ENCODE measurements around the gene SASH1. TPM values are rescaled to one million over a fixed set of nuclear protein-coding genes. Genes with fewer than 3 reads are reported as not detected.

The SASH1 gene
- total RNA-seq, 1 experiment from 2014 or later: 33.2 TPM

GRCh38 chr6:148325316-148326068, 17.1 kb upstream of the SASH1 start:
- no peaks in the 10 kb centered on the region for H3K9me3 Mint-ChIP-seq
- H3K4me1 Mint-ChIP-seq: 0 out of 4 replicates have a peak, but pooled peaks cover 0 to 4% of the 10 kb centered on the region in 2 experiments

More at GRCh38 chr6:148325316-148326068, 17.1 kb upstream of the SASH1 start:
- no peak overlapping the region for H2AFZ ChIP-seq (ENCODE audit: low read length)
- no peak overlapping the region for H3K4me3 Mint-ChIP-seq
- H3K79me2 ChIP-seq (ENCODE audit: insufficient read depth, low read length): no peaks in the 10 kb centered on the region
- no peaks in the 10 kb centered on the region for H4K20me1 ChIP-seq (ENCODE audit: control insufficient read depth, insufficient read depth, insufficient read length)
- H2BK120ac ChIP-seq (ENCODE audit: low read depth, low read length, poor library complexity, severe bottlenecking): no peak overlapping the region
- WGBS (ENCODE audit: extremely low coverage, insufficient read length, low lambda C conversion rate): no CpG with 5 or more reads among the region's 11 CpGs
- H3K9me3 ChIP-seq (ENCODE audit: control insufficient read depth, low read depth, low read length): no peaks in the 10 kb centered on the region
- no peak for DNase-seq
- H4K91ac ChIP-seq (ENCODE audit: insufficient read length, low read depth, low read length): no peak overlapping the region
- H3K18ac ChIP-seq (ENCODE audit: insufficient read length, low read depth, low read length): no peak overlapping the region
- no peak overlapping the region for H2AK5ac ChIP-seq (ENCODE audit: insufficient read length, low read length)
- no peaks in the 10 kb centered on the region for H3K27me3 ChIP-seq (ENCODE audit: insufficient read depth, low read length)
- no peak overlapping the region for H4K5ac ChIP-seq (ENCODE audit: insufficient read length, low read depth, low read length)
- no peak overlapping the region for H3K56ac ChIP-seq (ENCODE audit: insufficient read length, low read depth, low read length)
- no peak overlapping the region for H2BK20ac ChIP-seq (ENCODE audit: low read depth, low read length, poor library complexity, severe bottlenecking)
- H3K79me1 ChIP-seq (ENCODE audit: insufficient read depth, low read depth, low read length, poor library complexity, severe bottlenecking): no peaks in the 10 kb centered on the region
- no peak overlapping the region for H3K27ac ChIP-seq (ENCODE audit: insufficient read length, low read depth, low read length)
- no peak overlapping the region for H4K8ac ChIP-seq (replicated peaks; ENCODE audit: insufficient read length, low read depth, low read length)
- no peak overlapping the region for H3K4me2 ChIP-seq (ENCODE audit: insufficient read depth, insufficient read length, low read length)
- no peaks in the 10 kb centered on the region for H3K23me2 ChIP-seq (ENCODE audit: insufficient read length, low read depth, low read length, poor library complexity, severe bottlenecking)
- no peak for TF ChIP-seq CTCF (conservative IDR thresholded peaks at IDR 0.05)
- H3K9ac ChIP-seq (ENCODE audit: extremely low read depth, insufficient read length, low read length): no peak overlapping the region
- no peak overlapping the region for H3K4ac ChIP-seq (ENCODE audit: low read depth, low read length)
- no peak overlapping the region for H3K27ac Mint-ChIP-seq
- H3K14ac ChIP-seq (ENCODE audit: insufficient read depth, low read length): no peak overlapping the region
- H3K36me3 Mint-ChIP-seq (ENCODE audit: insufficient read depth in 1 of 3, low read depth in 3 of 3): no peaks in the 10 kb centered on the region
- H3K4me1 ChIP-seq (ENCODE audit: insufficient read depth, low read length): no peaks in the 10 kb centered on the region
- no peak overlapping the region for H2BK12ac ChIP-seq (ENCODE audit: insufficient read length, low read depth, low read length)
- no peaks in the 10 kb centered on the region for H3K27me3 Mint-ChIP-seq (ENCODE audit: low read depth)
- H3K23ac ChIP-seq (ENCODE audit: insufficient read length, low read depth, low read length): no peak overlapping the region
- no peak overlapping the region for H2BK15ac ChIP-seq (ENCODE audit: low read depth, low read length)
- no peak overlapping the region for H3T11ph ChIP-seq (ENCODE audit: low read length)
- H2BK5ac ChIP-seq (ENCODE audit: insufficient read length, low read length): no peak overlapping the region
